ENCODE data around the gene KRTAP19-8. TPM values are rescaled to one million over a fixed set of nuclear protein-coding genes. Genes with fewer than 3 reads are reported as not detected.

The KRTAP19-8 gene
- total and polyA plus RNA-seq, 2 donors (not counting 1 experiment from before 2014, with no cell fraction given) = not detected

DNA sequence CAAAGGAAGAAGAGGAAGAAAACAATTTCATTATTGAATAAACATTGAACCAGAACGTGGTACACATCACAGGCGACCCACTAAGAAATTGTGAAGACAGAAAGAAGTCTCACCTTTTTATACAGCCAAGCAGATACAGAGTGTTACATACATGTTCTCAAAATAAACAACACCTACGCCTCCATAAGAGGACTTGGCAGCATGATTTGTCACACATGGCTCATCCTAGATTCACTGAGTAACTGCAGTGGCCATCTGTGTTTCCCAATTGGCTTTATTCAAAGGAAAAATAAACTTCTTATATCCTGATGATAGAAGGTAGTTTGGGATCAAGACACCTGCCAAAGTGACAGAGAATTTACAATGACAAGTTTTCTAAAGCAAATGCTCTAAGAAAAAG, 7.6 kb upstream of the KRTAP19-8 start:
- peaks cover 6% of the 10 kb centered on the region for H3K27me3 Mint-ChIP-seq
- H3K9me3 Mint-ChIP-seq (ENCODE audit: insufficient read depth) = no peaks in the 10 kb centered on the region
- intact Hi-C loops (cut with micrococcal nuclease) = no loop called here
- Histone ChIP-seq H3K4me3 (ENCODE audit: control extremely low read depth in 1 of 5, extremely low read depth in 1 of 5, insufficient read depth in 1 of 5, low read depth in 2 of 5, low read length in 4 of 5) (no peak overlapping the region), H3K79me2 (ENCODE audit: control insufficient read depth, insufficient read depth, low read length) (no peaks in the 10 kb centered on the region), H2AFZ (ENCODE audit: insufficient read depth, low read depth, low read length, poor library complexity, severe bottlenecking) (no peak overlapping the region), H3K4me2 (replicated peaks; ENCODE audit: low read depth, low read length, poor library complexity, severe bottlenecking) (no peak overlapping the region), H3K36me3 (replicated peaks in 1 of 2; ENCODE audit: control extremely low read depth in 1 of 2, control insufficient read depth in 1 of 2, extremely low read depth in 1 of 2, insufficient read depth in 2 of 2, low read length in 1 of 2) (no peaks in the 10 kb centered on the region), H4K20me1 (ENCODE audit: control insufficient read depth, insufficient read depth, low read length, poor library complexity, severe bottlenecking) (no peaks in the 10 kb centered on the region), H3K9ac (ENCODE audit: low read length) (no peak overlapping the region), H3K27me3 (replicated peaks in 1 of 4; ENCODE audit: control extremely low read depth in 1 of 4, control insufficient read depth in 3 of 4, insufficient read depth in 4 of 4, low read length in 3 of 4) (peaks cover 0 to 3% (median 0%) of the 10 kb centered on the region in 4 experiments), H3K9me3 (ENCODE audit: control extremely low read depth in 1 of 3, control insufficient read depth in 2 of 3, insufficient read depth in 1 of 3, low read length in 2 of 3) (peaks cover 0 to 5% (median 0%) of the 10 kb centered on the region in 3 donors), H3K4me1 (ENCODE audit: control insufficient read depth in 2 of 2, insufficient read depth in 2 of 2, low read length in 2 of 2) (no peaks in the 10 kb centered on the region), H3K27ac (ENCODE audit: low read length in 2 of 2) (no peak overlapping the region)
- H3K4me3 Mint-ChIP-seq = no peak overlapping the region
- DNase-seq = no peak
- TF ChIP-seq EZH2 (IDR thresholded peaks at IDR 0.05; ENCODE audit: borderline replicate concordance, insufficient read depth, low read depth, low read length, poor library complexity, severe bottlenecking) = no peak
- TF ChIP-seq, protein P1, sequence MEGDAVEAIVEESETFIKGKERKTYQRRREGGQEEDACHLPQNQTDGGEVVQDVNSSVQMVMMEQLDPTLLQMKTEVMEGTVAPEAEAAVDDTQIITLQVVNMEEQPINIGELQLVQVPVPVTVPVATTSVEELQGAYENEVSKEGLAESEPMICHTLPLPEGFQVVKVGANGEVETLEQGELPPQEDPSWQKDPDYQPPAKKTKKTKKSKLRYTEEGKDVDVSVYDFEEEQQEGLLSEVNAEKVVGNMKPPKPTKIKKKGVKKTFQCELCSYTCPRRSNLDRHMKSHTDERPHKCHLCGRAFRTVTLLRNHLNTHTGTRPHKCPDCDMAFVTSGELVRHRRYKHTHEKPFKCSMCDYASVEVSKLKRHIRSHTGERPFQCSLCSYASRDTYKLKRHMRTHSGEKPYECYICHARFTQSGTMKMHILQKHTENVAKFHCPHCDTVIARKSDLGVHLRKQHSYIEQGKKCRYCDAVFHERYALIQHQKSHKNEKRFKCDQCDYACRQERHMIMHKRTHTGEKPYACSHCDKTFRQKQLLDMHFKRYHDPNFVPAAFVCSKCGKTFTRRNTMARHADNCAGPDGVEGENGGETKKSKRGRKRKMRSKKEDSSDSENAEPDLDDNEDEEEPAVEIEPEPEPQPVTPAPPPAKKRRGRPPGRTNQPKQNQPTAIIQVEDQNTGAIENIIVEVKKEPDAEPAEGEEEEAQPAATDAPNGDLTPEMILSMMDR (IDR thresholded peaks at IDR 0.05) = no peak
- POLR2A ChIA-PET = no interaction called here
- ATAC-seq (ENCODE audit: low read depth) = no peak
- WGBS (ENCODE audit: insufficient coverage) = no CpG with 5 or more reads among the region's 3 CpGs
- H3K4me1 Mint-ChIP-seq = no peaks in the 10 kb centered on the region
- CTCF ChIA-PET = no interaction called here
- H3K27ac Mint-ChIP-seq = no peak overlapping the region

DNA sequence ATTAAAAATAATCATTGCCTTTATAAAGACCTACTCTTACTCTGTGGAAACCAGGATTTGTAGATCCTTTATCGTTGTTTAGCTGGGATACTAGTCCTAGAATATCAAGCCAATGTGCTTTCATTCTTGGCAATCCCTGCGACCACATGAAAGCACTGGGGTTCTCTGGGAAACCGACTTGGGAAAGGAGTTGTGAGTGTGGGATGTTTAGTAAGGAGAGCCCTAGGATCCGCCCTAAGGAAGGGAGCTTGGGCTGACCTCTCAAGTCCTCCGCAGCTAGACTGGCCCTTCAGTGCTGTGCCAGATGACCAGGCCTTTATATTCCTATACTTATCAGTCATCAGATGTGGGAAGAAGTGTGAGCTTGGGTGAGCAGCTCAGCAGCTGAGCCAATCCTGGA, 5.2 kb upstream of the KRTAP19-8 start:
- no peak overlapping the region for H3K9ac ChIP-seq (ENCODE audit: low read length)
- H3K4me1 Mint-ChIP-seq = no peaks in the 10 kb centered on the region

More for the DNA sequence above, 5.2 kb upstream of the KRTAP19-8 start:
- DNase-seq = no peak
- peaks cover 0 to 5% (median 0%) of the 10 kb centered on the region in 3 donors for H3K9me3 ChIP-seq (ENCODE audit: control extremely low read depth in 1 of 3, control insufficient read depth in 2 of 3, insufficient read depth in 1 of 3, low read length in 2 of 3)
- no peak for ATAC-seq (ENCODE audit: low read depth)
- CTCF ChIA-PET = interaction anchor here (1.2 kb wide), 1 partner anchor 10 kb away, joined by 3 read pairs; no protein-coding TSS in a partner anchor
- intact Hi-C loops (cut with micrococcal nuclease) = no loop called here
- TF ChIP-seq, protein P1 (IDR thresholded peaks at IDR 0.05) = no peak
- no peak for TF ChIP-seq EZH2 (IDR thresholded peaks at IDR 0.05; ENCODE audit: borderline replicate concordance, insufficient read depth, low read depth, low read length, poor library complexity, severe bottlenecking)
- no peak overlapping the region for H2AFZ ChIP-seq (ENCODE audit: insufficient read depth, low read depth, low read length, poor library complexity, severe bottlenecking)
- WGBS (ENCODE audit: insufficient coverage) = 77% methylated on average over 3 of the region's 5 CpGs
- no peak overlapping the region for H3K4me3 Mint-ChIP-seq
- H3K36me3 ChIP-seq (replicated peaks in 1 of 2; ENCODE audit: control extremely low read depth in 1 of 2, control insufficient read depth in 1 of 2, extremely low read depth in 1 of 2, insufficient read depth in 2 of 2, low read length in 1 of 2) = no peaks in the 10 kb centered on the region
- no peak overlapping the region for H3K4me2 ChIP-seq (replicated peaks; ENCODE audit: low read depth, low read length, poor library complexity, severe bottlenecking)
- no peaks in the 10 kb centered on the region for H3K9me3 Mint-ChIP-seq (ENCODE audit: insufficient read depth)
- no peak overlapping the region for H3K27ac ChIP-seq (ENCODE audit: low read length in 2 of 2)
- H3K4me1 ChIP-seq (ENCODE audit: control insufficient read depth in 2 of 2, insufficient read depth in 2 of 2, low read length in 2 of 2) = no peaks in the 10 kb centered on the region
- no peaks in the 10 kb centered on the region for H3K79me2 ChIP-seq (ENCODE audit: control insufficient read depth, insufficient read depth, low read length)
- peaks cover 9% of the 10 kb centered on the region for H3K27me3 Mint-ChIP-seq
- POLR2A ChIA-PET = no interaction called here
- no peaks in the 10 kb centered on the region for H4K20me1 ChIP-seq (ENCODE audit: control insufficient read depth, insufficient read depth, low read length, poor library complexity, severe bottlenecking)
- H3K27me3 ChIP-seq (replicated peaks in 1 of 4; ENCODE audit: control extremely low read depth in 1 of 4, control insufficient read depth in 3 of 4, insufficient read depth in 4 of 4, low read length in 3 of 4) = peaks cover 0 to 3% (median 0%) of the 10 kb centered on the region in 4 experiments
- H3K27ac Mint-ChIP-seq = no peak overlapping the region
- no peak overlapping the region for H3K4me3 ChIP-seq (ENCODE audit: control extremely low read depth in 1 of 5, extremely low read depth in 1 of 5, insufficient read depth in 1 of 5, low read depth in 2 of 5, low read length in 4 of 5)

Data from B cell (primary cell).